ENCODE results near the gene DDB1.

The DDB1 gene

DNA sequence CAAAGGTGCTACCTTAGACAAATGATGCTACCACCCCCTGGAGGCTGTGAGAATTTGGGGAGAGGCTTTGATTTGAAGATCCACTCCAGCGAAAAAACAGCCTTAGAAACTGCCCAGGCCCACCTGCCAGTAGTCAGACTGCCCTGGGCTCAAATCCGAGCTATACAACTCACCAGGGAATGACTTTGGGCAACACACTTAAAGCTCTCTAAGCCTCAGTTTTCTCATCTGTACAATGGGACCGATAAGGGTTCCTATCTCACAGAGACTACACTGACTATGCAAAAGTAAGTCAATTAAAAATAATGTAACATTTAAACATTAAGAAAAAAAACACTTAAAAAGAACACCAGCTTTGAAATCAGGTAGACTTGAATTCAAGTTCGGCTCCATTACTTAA, 57.7 kb downstream of the DDB1 start:
- Histone ChIP-seq H3K27ac (no peak overlapping the region), H3K9me3 (no peaks in the 10 kb centered on the region), H3K4me1 (ENCODE audit: control insufficient read depth in 1 of 2, insufficient read depth in 1 of 2, low read depth in 1 of 2, low read length in 1 of 2) (no peaks in the 10 kb centered on the region), H3K4me3 (ENCODE audit: low read depth in 1 of 2, low read length in 1 of 2) (no peak overlapping the region), H3K36me3 (no peaks in the 10 kb centered on the region), H3K27me3 (no peaks in the 10 kb centered on the region)
- TF ChIP-seq, protein P1, sequence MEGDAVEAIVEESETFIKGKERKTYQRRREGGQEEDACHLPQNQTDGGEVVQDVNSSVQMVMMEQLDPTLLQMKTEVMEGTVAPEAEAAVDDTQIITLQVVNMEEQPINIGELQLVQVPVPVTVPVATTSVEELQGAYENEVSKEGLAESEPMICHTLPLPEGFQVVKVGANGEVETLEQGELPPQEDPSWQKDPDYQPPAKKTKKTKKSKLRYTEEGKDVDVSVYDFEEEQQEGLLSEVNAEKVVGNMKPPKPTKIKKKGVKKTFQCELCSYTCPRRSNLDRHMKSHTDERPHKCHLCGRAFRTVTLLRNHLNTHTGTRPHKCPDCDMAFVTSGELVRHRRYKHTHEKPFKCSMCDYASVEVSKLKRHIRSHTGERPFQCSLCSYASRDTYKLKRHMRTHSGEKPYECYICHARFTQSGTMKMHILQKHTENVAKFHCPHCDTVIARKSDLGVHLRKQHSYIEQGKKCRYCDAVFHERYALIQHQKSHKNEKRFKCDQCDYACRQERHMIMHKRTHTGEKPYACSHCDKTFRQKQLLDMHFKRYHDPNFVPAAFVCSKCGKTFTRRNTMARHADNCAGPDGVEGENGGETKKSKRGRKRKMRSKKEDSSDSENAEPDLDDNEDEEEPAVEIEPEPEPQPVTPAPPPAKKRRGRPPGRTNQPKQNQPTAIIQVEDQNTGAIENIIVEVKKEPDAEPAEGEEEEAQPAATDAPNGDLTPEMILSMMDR (IDR thresholded peaks at IDR 0.05) = no peak

DNA sequence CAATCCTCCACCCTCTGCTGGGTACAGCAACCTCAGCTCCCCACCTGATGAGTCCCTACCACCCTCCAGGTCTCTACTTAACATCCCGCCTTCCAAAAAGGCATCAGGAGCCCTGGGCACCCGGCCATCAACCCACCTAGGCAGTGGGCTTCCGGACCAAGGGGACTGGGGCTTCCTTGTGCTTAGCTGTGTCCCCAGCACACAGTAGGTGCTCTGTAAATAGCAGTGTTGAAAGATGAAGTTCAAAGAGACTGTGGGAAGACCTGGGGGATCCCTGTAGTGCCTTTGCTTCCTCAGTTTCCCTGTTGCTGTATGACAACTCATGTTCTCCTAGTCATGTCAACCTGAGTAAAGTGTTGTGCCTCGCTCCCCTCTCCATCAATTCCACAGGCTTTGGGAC, 58.8 kb downstream of the DDB1 start:
- no peaks in the 10 kb centered on the region for H3K36me3 ChIP-seq
- TF ChIP-seq, protein P1 (IDR thresholded peaks at IDR 0.05) = no peak
- H3K27me3 ChIP-seq = no peaks in the 10 kb centered on the region
- no peak overlapping the region for H3K27ac ChIP-seq
- no peaks in the 10 kb centered on the region for H3K9me3 ChIP-seq
- no peaks in the 10 kb centered on the region for H3K4me1 ChIP-seq (ENCODE audit: control insufficient read depth in 1 of 2, insufficient read depth in 1 of 2, low read depth in 1 of 2, low read length in 1 of 2)
- H3K4me3 ChIP-seq (ENCODE audit: low read depth in 1 of 2, low read length in 1 of 2) = no peak overlapping the region

DNA sequence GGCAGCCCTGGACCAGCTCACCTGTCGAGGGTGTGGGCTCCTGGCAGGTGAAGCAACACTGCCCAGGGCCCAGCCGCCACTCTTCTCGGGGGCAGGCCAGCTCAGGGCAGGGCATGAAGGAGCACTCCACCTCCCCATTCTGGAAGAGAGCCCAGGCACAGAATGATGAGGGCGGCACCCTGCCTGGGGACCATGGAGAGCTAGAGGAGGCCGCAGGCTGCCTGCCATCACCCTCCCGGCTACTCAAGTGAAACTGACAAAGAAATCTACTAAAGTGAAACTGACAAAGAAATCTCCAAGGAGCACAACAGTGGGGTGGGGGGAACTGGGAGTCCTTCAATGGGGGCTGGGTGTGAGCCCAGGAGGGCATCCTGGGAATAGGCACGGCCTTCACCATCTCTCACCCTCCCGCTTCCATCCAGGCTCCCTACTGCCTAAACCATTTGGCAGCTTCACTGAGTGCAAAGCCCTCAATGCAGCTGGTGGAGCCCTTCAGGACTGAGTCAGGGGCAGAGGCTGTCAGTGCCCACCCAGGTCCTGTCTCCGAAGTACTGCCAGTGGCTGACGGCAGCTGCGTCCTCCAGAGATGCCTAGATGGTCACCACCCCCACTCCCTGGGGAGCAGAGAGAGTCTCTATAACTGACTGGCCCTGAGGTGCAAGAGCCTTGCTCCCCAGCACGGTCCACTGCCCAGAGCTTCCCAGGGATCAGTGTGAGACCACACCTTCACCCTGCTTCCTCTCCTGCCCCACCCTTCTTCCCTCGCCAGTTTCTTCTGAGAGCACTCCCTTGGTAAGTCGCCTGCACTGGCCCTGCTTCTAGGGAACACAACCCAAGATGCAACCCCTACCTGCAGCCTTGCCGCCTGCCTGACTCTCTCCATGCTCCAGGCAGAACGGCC, 59.5 kb downstream of the DDB1 start:
- Histone ChIP-seq H3K27ac (no peak overlapping the region), H3K9me3 (no peaks in the 10 kb centered on the region), H3K4me1 (ENCODE audit: control insufficient read depth in 1 of 2, insufficient read depth in 1 of 2, low read depth in 1 of 2, low read length in 1 of 2) (no peaks in the 10 kb centered on the region), H3K4me3 (ENCODE audit: low read depth in 1 of 2, low read length in 1 of 2) (no peak overlapping the region), H3K27me3 (no peaks in the 10 kb centered on the region), H3K36me3 (no peaks in the 10 kb centered on the region)
- TF ChIP-seq, protein P1 (IDR thresholded peaks at IDR 0.05) = no peak

DNA sequence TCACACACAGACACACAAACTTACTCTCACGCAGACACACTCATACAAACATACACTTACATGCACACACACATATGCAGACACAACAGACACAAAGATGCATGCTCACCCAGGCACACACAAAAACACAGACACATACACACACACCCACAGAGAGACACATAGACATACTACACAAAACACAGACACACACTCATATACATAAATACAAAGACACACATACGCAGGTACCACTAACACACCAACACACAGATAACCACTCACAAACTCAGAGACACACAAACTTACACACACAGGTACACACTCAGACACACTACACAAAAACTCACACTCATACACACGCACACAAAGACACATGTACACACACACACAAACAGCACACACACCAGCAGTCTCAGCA, 60.2 kb downstream of the DDB1 start:
- H3K27me3 ChIP-seq = no peaks in the 10 kb centered on the region
- no peaks in the 10 kb centered on the region for H3K9me3 ChIP-seq
- TF ChIP-seq, protein P1 (IDR thresholded peaks at IDR 0.05) = no peak
- H3K27ac ChIP-seq = no peak overlapping the region
- H3K4me1 ChIP-seq (ENCODE audit: control insufficient read depth in 1 of 2, insufficient read depth in 1 of 2, low read depth in 1 of 2, low read length in 1 of 2) = no peaks in the 10 kb centered on the region
- H3K36me3 ChIP-seq = no peaks in the 10 kb centered on the region
- H3K4me3 ChIP-seq (ENCODE audit: low read depth in 1 of 2, low read length in 1 of 2) = no peak overlapping the region

DNA sequence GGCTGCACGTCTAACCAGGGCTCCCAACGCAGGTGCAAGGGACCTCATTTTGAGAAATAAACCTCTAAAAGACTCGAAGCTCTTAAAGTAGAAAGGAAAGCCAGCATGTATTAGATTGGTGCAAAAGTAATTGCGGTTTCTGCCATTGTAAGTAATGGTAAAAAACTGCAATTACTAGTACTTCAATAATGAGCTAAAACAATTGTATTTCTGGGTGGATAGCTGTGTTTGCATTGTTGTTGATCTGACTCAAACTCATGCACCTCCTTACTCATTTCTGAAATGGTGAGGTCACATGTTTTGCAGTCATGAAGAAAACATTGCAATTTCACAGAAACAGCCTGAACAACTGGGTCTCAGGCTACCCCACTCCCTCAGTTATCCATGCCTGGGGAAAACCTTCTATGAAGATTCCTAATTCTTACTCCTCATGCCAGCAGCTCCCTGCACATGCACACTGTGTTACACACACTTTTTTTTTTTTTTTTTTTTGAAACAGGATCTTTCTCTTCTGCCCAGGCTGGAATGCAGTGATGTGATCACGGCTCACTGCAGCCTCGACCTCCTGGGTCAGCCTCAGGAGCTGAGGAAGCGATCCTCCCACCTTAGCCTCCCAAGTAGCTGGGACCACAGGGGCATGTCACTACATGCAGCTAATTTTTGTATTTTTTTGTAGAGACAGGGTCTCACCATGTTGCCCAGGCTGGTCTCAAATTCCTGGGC, 62.4 kb downstream of the DDB1 start:
- Histone ChIP-seq H3K4me3 (ENCODE audit: low read depth in 1 of 2, low read length in 1 of 2) (no peak overlapping the region), H3K27ac (no peak overlapping the region), H3K36me3 (no peaks in the 10 kb centered on the region), H3K27me3 (no peaks in the 10 kb centered on the region), H3K9me3 (no peaks in the 10 kb centered on the region), H3K4me1 (ENCODE audit: control insufficient read depth in 1 of 2, insufficient read depth in 1 of 2, low read depth in 1 of 2, low read length in 1 of 2) (no peaks in the 10 kb centered on the region)
- TF ChIP-seq, protein P1 (IDR thresholded peaks at IDR 0.05) = no peak
